Measurements from ENCODE around the gene ABCB1.

Gene ABCB1

GRCh38 chr7:87517136-87517815 is 83.4 kb downstream of the ABCB1 start:
- DNase-seq (ENCODE audit: low read depth in 1 of 2, low spot score in 1 of 2): no peak

DNA sequence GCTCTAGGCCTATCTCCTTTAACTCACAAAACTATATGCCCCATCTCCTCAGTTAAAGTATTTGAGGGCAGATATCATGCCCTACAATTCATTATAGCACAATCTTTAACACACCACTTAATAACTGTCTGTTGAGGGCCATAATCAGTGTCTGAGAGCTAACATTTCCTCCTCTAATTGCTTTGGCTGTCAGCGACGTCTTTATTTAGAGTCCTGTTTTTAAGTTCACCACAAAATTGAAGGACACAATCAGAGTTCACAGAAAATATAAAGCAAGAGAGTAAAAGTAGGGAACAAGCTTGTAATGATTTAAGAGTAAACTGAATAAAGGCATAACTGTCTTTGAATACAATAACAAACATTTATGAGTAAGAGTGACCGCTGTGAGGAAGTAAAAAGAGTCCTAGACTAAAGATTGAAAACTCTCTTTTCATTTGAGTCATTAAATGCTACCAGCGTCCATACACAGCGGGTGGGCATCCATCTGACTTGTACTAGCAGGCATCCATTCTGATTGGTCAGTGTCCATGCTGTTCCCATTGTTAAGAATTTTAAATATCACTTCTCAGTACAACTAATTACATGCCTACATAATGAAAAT is 86.8 kb downstream of the ABCB1 start:
- no peak for DNase-seq (ENCODE audit: low read depth in 1 of 2, low spot score in 1 of 2)

- DNase-seq (ENCODE audit: low read depth in 1 of 2, low spot score in 1 of 2): no peak
Observed at GRCh38 chr7:87512906-87513305, 87.8 kb downstream of the ABCB1 start.

- no peak for DNase-seq (ENCODE audit: low read depth in 1 of 2, low spot score in 1 of 2)
Observed at GRCh38 chr7:87511510-87511909, 89.2 kb downstream of the ABCB1 start.

DNA sequence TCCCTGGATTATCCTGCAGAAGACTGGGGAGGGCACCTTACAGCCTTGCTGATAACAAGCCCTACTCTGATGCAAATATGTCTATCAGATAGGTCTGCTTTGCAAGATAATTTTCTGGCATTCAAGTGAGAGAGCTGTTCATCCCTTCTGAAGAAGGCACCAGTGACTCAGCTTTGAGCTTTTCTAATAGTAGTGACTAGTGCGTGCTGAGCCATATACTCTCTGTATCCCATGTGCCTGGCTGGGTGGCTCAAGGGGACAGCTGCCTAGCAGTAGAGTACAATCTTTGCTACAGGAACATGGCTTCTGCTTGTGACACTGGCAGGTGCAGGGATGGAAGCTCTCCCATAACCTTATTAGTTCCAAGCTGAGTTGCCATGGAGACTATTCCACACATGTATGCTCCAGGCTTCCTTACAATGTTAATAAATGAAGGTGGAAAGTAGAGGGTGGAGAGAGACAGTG is 90.2 kb downstream of the ABCB1 start:
- no peak for DNase-seq (ENCODE audit: low read depth in 1 of 2, low spot score in 1 of 2)

- no peak for DNase-seq (ENCODE audit: low read depth in 1 of 2, low spot score in 1 of 2)
Observed at GRCh38 chr7:87507446-87507845, 93.2 kb downstream of the ABCB1 start.

DNA sequence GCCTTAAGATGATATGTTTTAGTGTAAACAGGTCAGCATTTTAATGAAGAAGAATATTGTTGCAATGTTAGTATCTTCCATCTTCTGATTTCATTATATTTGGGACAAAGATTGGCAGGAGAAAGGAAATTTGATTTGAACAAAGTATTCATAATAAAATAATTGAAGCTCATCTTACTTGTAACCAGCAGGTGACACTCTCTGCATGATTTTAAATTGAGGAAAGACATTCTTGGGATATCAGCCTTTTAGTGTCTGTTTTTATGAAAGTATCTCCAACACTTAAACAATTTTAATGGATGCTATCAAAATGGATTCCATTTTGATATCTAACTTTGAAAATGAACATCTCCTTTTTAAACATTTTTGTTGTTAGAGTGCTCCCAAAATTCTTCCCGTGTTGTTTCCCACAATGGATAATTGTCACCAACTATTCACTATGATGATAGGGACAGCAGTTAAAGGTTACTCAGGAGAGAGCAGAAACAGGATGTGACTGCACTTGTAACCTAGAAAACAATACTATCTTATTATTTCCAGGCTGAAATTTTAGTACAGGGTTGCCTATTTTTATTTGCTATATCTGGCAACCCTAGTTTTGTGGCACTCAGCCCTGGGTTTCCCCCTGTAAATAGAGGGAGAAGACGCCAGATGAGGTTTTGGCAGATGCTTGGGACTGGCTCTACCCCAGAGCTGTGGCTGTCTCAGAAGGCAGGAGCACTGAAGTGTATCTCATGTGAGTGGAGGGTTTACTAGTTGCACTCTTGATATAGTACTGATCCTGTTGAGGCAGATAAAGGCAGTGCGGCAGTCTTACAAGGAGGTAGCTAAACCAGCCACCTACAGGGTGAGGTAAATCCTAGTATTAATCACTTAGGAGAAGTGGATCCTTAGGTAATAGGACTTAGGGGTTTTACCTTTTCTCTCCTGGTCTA is 94.2 kb downstream of the ABCB1 start:
- DNase-seq (ENCODE audit: low read depth in 1 of 2, low spot score in 1 of 2): no peak

GRCh38 chr7:87505557-87506245 is 95.0 kb downstream of the ABCB1 start:
- no peak for DNase-seq (ENCODE audit: low read depth in 1 of 2, low spot score in 1 of 2)

DNA sequence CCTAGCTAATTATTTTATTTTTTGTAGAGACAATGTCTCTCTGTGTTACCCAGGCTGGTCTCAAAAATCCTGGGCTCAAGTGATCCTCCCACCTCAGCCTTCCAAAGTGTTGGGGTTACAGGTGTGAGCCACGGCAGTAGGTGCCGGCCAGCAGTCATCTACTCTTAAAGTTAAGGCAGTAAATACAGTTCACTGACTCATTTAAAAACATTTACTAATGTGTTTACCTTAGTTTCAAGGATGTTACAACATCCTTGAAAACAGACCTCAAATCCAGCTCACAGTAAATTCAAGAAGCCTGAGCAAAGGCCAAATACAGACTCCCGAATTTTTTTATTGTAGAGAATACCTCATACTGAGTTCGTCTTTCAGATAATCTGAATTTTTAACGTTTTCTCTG is 95.6 kb downstream of the ABCB1 start:
- DNase-seq (ENCODE audit: low read depth in 1 of 2, low spot score in 1 of 2): no peak

- no peak for DNase-seq (ENCODE audit: low read depth in 1 of 2, low spot score in 1 of 2)
Observed at GRCh38 chr7:87499494-87499893, 101.2 kb downstream of the ABCB1 start.

DNA sequence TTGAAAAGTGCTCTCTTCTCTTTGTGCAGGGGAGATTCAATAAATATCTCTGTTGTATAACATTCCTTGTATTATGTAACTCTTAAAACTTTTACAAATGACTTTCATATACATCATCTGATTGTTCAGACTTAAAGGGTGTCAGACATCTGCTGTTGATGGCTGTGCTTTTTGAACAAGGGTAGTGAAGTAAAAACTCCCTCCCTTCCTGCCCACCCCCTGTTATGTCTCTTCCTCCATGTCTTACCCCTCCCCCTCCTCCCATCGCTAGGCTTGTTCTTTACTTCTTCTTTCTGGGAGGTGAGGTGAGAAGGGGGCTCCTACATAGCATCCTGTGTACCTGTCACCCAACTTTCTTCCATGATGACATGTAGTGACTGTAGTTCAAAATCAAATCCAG is 101.8 kb downstream of the ABCB1 start:
- no peak for DNase-seq (ENCODE audit: low read depth in 1 of 2, low spot score in 1 of 2)

DNA sequence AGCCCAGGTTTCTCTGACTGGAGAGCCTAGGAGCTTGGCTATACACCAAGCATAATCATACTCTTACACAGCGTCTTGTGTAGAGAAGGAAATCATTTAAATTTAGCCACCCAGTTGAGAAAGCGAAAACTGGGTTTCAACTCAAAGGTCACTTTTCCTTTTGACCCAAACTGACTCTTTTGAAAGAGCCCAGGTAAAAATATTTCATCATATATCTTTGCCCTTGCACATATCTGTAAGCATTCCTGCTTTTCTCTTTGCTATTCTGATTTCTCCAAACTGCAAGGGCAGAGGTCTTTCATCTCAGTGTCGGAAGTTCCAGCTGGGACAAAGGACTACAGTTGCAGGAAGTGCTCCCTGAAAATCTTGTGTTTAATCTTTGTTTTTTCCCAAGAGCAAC is 103.2 kb downstream of the ABCB1 start:
- DNase-seq (ENCODE audit: low read depth in 1 of 2, low spot score in 1 of 2): no peak

DNA sequence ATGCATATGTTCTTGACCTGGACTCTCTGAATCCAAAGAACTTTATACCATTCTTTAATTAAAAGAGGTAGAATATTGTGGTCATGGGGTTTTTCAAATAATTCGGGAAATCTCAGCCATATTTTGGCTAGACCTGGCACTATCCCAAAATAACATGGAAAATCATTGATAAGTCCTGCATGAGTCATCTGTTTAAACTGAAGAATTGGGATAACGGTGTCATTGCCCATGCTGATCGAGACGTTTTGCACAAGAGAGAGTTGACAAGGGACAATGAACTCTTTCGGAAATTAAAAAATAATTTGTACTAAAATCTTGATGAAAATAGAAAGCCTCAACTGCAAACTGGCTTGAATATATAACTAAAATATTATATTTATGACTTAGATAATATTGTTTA is 105.3 kb downstream of the ABCB1 start:
- DNase-seq (ENCODE audit: low read depth in 1 of 2, low spot score in 1 of 2): no peak

GRCh38 chr7:87494454-87494853 is 106.2 kb downstream of the ABCB1 start:
- no peak for DNase-seq (ENCODE audit: low read depth in 1 of 2, low spot score in 1 of 2)

DNA sequence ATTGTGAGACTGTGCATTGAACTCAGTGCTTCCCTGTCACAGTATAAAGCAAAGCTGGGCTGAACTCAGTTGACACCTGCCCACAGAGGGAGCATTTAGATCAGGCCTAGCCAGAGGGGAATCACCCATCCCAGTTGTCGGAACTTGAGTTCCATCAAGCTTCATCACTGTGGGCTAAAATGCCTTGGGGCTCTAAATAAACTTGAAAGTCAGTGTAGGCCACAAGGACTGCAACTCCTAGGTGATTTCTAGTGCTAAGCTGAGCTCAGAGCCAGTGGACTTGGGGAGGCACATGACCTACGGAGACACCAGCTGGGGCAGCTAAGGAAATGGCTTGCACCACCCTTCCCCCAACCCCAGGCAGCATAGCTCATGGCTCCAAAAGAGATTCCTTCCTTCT is 117.6 kb downstream of the ABCB1 start:
- no peak for DNase-seq (ENCODE audit: low read depth in 1 of 2, low spot score in 1 of 2)

- DNase-seq (ENCODE audit: low read depth in 1 of 2, low spot score in 1 of 2): no peak
Observed at GRCh38 chr7:87482115-87482514, 118.6 kb downstream of the ABCB1 start.

DNA sequence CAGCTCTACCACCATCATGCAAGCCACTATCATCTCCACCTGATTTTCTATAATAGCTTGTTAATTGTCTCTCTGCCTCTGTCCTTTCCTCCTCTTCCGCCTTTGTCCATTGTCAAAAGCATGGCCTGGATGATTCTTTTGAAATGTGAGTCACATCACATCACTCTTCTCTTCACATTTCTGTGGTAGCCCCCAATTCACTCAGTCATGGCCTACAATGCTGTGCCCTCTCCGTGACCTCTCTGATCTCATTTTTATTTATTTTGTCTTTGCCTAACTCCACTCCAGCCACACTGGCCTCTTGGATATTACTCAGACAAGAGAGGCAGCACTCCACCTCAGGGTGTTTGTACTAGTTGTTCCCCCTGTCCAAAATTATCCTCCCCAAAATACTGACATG is 120.3 kb downstream of the ABCB1 start:
- DNase-seq (ENCODE audit: low read depth in 1 of 2, low spot score in 1 of 2): no peak

DNA sequence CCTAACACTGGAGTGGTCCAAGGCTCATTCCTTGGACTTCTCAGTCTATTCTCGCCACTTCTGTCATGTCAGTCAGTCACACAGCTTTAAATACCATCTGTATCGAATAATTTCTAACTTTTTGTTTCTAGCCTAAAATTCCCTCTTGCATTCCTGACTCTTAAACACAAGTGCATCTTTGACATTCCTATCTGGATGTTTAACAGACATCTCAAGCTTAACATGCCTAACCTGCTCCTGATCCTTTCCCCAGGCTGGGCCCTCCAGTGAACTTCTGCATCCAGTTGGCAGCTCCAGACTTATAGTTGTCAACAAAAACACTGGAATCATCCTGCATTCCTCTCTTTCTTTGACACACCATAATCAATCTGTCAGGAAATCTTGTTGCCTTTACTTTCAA is 120.7 kb downstream of the ABCB1 start:
- no peak for DNase-seq (ENCODE audit: low read depth in 1 of 2, low spot score in 1 of 2)

- DNase-seq (ENCODE audit: low read depth in 1 of 2, low spot score in 1 of 2): no peak
Observed at GRCh38 chr7:87476179-87476557, 124.5 kb downstream of the ABCB1 start.

GRCh38 chr7:87475359-87476178 is 125.1 kb downstream of the ABCB1 start, which contains the start of gene ABCB4:
Gene ABCB4 (minus strand): TSS chr7:87475680. CDS start chr7:87475465, 215 bp downstream.
- DNase-seq (ENCODE audit: low read depth in 1 of 2, low spot score in 1 of 2): no peak

Measured in activated CD4-positive, alpha-beta T cell treated with anti-CD3 and anti-CD28 coated beads, Interleukin-2, amount 50 U/mL, for 24 hours (primary cell).